GM12801 (cell line): ENCODE results near the gene PRPF31.

Experiments
- TF ChIP-seq, protein P1 (sequence below): IDR thresholded peaks from one replicate; pipeline ENCODE4 v1.5.1; 2011; ENCODE audit warnings: control low read depth; ENCODE audit not compliant: insufficient read length; ENCODE audit errors: extremely low read depth

PRPF31 gene

DNA sequence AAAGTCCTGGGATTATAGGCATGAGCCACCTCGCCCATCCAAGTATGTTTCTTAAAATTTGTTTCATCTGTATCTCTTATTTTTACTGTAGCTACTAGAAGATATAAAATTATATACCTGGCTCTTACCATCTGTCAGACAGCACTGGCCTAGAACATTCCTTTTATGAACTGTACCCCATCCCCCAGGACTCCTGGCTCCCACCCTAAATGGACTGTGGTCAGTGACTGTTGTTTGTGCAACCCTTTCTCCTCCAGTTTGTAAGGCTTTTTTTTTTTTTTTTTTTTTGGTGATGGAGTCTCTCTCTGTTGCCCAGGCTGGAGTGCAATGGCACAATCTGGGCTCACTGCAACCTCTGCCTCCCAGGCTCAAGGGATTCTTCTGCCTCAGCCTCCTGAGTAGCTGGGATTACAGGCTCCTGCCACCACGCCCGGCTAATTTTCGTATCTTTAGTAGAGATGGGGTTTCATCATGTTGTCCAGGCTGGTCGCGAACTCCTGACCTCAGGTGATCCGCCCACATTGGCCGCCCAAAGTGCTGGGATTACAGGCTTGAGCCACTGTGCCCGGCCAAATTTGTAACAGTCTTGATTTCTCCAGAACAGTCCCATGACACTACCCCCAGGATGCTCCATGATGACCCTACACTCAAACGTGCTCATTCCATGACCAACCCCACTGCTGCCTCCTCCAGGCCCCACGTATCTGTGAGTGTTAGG, 10.4 kb upstream of the PRPF31 start:
- TF ChIP-seq, protein P1, sequence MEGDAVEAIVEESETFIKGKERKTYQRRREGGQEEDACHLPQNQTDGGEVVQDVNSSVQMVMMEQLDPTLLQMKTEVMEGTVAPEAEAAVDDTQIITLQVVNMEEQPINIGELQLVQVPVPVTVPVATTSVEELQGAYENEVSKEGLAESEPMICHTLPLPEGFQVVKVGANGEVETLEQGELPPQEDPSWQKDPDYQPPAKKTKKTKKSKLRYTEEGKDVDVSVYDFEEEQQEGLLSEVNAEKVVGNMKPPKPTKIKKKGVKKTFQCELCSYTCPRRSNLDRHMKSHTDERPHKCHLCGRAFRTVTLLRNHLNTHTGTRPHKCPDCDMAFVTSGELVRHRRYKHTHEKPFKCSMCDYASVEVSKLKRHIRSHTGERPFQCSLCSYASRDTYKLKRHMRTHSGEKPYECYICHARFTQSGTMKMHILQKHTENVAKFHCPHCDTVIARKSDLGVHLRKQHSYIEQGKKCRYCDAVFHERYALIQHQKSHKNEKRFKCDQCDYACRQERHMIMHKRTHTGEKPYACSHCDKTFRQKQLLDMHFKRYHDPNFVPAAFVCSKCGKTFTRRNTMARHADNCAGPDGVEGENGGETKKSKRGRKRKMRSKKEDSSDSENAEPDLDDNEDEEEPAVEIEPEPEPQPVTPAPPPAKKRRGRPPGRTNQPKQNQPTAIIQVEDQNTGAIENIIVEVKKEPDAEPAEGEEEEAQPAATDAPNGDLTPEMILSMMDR: no peak

GRCh38 chr19:54105796-54106195, 9.8 kb upstream of the PRPF31 start:
- TF ChIP-seq, protein P1: no peak

GRCh38 chr19:54106716-54107115, 8.8 kb upstream of the PRPF31 start:
- TF ChIP-seq, protein P1: no peak

DNA sequence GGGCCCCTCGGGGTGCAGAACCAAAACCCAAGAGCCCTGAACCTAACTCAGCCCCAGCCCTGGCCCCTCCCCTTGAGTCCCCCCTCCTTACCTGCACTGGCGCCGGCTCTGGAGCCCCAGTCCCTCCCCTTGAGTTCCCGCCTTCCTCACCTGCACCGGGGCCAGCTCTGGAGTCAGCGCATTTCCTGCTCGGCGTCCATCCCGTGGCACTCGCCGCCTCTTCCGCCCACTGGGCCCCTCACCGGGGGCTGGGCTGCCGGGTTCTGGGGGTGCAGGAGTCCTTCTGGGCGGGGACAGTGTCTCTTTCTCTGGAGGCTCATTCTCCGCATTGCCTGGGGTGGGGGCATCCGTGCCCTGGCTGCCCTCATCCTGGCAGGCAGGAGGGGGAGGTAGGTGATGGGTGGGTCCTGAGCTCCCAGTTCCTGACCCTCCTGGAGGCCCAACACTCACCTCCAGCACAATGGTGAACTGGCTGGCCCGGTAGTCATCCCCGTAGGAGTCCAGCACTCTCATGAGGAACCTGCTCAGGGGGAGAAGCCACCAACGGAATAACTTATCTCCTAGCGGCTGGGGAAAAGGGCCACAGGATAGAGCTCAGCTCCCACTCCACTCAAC, 7.6 kb upstream of the PRPF31 start:
- TF ChIP-seq, protein P1: no peak

GRCh38 chr19:54108496-54108895, 7.1 kb upstream of the PRPF31 start:
- TF ChIP-seq, protein P1: no peak

DNA sequence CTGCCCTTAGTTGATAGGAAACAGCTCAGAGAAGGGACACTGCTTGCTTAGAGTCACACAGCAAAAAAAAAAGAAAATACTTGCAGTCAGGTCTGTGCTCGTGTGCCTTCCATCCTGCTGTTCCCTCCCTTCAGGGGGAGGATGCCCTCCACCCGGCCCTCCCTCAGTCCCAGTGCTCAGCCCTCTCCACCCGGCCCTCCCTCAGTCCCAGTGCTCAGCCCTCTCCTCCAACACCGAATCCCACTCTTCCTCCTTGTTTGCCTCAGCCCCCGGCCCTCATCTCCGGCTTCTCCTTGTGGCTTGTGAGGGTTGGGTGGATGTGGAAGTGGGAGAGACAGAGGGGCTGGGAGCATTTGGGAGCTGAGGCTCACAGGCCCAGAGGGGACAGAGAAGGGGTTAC, 5.9 kb upstream of the PRPF31 start:
- TF ChIP-seq, protein P1: no peak

DNA sequence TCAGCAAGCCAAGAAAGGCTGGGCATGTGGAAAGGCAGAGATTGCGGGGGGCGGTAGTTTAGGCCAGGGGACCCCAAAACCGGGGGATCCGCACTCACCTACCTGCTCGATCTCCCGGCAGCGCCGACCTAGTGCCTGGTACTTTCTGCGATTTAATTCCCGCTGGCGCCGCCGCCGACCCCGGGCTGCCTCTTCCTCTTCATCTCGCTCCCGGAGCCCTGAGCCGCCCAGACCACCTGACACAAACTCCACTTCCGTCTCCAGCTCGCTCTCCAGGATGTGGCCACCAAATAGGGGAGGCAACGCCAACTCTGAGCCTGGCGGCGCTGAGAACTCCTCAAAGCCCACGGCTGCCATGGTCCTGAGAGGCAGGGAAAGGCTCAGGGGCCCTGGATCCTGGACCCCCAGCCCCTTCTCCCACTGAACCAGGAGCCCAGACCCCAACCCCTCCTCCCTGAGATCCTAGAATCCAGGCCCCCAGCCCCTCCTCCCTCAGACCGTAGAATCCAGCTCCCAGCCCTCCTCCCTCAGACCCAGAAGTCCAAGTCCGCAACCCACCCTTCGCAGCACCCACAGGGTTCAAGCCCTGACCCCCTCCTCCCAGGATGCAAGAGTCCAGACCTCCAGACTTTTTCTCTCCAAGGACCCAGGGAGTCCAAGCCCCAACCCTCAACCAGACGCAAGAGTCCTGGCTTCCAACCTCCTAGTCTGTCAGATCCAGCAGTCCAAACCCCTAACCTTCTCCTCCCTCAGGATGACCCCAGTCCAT, 1.0 kb upstream of the PRPF31 start:
- TF ChIP-seq, protein P1: no peak
